T-helper 17 cell (primary cell): ENCODE results near the gene RALGAPA2. TPM values are rescaled to one million over a fixed set of nuclear protein-coding genes. Genes with fewer than 3 reads are reported as not detected.

ENCODE experiments used
- ATAC-seq: fragments of 150-1000 bp; cut with Tn5 transposase; 2 replicates; pipeline ENCODE4 v1.10.0; 2021; ENCODE audit warnings: mild to moderate bottlenecking, moderate library complexity
- DNase-seq, 3 donors: peaks; one replicate each; pipeline versions ENCODE4 v3.0.0 to v3.0.0-alpha.2; 2020 to 2021
- H3K9me3 ChIP-seq: one replicate; pipeline ENCODE4 v1.7.0; 2013; ENCODE audit warnings: low read length, mild to moderate bottlenecking; ENCODE audit not compliant: control insufficient read depth, poor library complexity, severe bottlenecking
- H3K27ac Mint-ChIP-seq: one replicate; pipeline ENCODE4 v1.8.0; 2022; ENCODE audit warnings: mild to moderate bottlenecking, moderate library complexity, mixed read lengths
- H3K27me3 Mint-ChIP-seq: one replicate; pipeline ENCODE4 v1.8.0; 2022; ENCODE audit warnings: mixed read lengths
- H3K36me3 Mint-ChIP-seq: one replicate; pipeline ENCODE4 v1.8.0; 2022; ENCODE audit warnings: low read depth, mixed read lengths
- H3K4me1 Mint-ChIP-seq: one replicate; pipeline ENCODE4 v1.8.0; 2022; ENCODE audit warnings: mild to moderate bottlenecking, mixed read lengths
- H3K4me3 Mint-ChIP-seq: one replicate; pipeline ENCODE4 v1.8.0; 2022; ENCODE audit warnings: mild to moderate bottlenecking, moderate library complexity, mixed read lengths
- total RNA-seq, 4 donors: library from RNA in 2 of 4; stranded (reverse) in 2 of 4; gene quantifications; one replicate each; pipeline ENCODE4 v1.2.3 and lab custom pipeline; 2022 to 2026

RALGAPA2 gene
- total RNA-seq, 2 donors from 2014 or later = 27.8 to 29.5 TPM

DNA sequence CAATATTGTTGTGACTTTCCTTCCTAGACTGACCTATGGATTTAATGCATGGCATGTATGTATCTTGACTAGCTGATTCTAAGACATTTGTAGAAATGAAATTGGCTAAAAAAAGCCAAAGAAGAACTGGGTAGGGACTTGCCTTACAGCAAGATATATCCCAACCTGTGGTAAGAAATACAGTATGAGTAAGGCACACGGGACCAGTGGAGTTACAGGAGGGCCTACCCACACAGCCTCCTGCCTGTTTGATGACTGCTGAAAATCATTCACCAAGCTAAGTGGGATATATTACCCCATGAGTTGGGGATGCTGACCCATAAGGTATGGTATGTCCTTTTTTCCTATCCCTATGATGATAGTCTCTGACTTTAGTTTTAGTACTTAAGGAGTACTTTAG is 232.3 kb downstream of the RALGAPA2 start:
- no peaks in the 10 kb centered on the region for H3K9me3 ChIP-seq
- no peaks in the 10 kb centered on the region for H3K27me3 Mint-ChIP-seq
- DNase-seq (no peak), ATAC-seq (no peak)
- peaks cover 12% of the 10 kb centered on the region for H3K36me3 Mint-ChIP-seq
- peaks cover 5% of the 10 kb centered on the region for H3K4me1 Mint-ChIP-seq
- H3K4me3 Mint-ChIP-seq = no peak overlapping the region
- H3K27ac Mint-ChIP-seq = no peak overlapping the region

DNA sequence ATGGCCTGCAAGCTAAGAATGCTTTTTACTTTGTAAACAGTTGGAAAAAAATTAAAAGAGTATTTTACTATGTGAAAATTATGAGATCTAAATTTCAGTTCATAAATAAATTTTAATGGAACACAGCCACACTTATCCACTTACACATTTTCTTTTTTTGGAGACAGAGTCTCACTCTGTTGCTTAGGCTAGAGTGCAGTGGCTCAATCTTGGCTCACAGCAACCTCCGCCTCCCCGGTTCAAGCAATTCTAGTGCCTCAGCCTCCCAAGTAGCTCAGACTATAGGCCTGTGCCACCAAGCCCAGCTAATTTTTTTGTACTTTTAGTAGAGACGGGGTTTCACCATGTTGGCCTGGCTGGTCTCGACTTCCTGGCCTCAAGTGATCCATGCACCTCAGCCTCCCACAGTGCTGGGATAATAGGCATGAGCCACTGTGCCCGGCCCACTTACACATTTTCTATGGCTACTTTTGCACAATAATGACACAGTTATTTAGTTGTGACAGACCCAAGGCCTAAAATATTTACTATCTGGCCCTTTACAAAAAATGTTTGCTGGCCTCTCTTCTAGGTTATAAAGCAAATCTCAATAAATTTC is 234.9 kb downstream of the RALGAPA2 start:
- H3K4me1 Mint-ChIP-seq = peaks cover 7% of the 10 kb centered on the region
- peaks cover 13% of the 10 kb centered on the region for H3K36me3 Mint-ChIP-seq
- ATAC-seq (no peak), DNase-seq (no peak)
- no peak overlapping the region for H3K4me3 Mint-ChIP-seq
- H3K9me3 ChIP-seq = no peaks in the 10 kb centered on the region
- no peak overlapping the region for H3K27ac Mint-ChIP-seq
- no peaks in the 10 kb centered on the region for H3K27me3 Mint-ChIP-seq

DNA sequence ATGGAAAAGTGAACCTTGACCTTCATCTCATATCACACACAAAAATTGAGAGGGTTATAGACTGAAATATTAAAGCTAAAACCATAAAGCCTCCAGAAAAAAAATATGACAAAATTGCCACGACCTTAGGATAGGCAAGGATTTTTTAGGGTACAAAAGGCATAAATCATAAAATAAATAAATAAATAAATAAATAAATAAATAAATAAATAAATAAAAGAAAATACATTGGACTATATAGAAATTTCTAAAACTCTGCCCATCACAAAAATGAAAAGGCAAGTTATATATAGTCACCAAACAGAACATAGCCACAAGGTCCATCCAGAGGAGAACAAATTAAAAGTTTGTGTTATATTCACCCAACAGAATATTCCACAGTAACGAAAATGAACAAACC is 235.9 kb downstream of the RALGAPA2 start:
- peaks cover 4% of the 10 kb centered on the region for H3K4me1 Mint-ChIP-seq
- DNase-seq (no peak), ATAC-seq (no peak)
- no peaks in the 10 kb centered on the region for H3K27me3 Mint-ChIP-seq
- no peaks in the 10 kb centered on the region for H3K9me3 ChIP-seq
- H3K36me3 Mint-ChIP-seq = peaks cover 14% of the 10 kb centered on the region
- no peak overlapping the region for H3K27ac Mint-ChIP-seq
- H3K4me3 Mint-ChIP-seq = no peak overlapping the region

DNA sequence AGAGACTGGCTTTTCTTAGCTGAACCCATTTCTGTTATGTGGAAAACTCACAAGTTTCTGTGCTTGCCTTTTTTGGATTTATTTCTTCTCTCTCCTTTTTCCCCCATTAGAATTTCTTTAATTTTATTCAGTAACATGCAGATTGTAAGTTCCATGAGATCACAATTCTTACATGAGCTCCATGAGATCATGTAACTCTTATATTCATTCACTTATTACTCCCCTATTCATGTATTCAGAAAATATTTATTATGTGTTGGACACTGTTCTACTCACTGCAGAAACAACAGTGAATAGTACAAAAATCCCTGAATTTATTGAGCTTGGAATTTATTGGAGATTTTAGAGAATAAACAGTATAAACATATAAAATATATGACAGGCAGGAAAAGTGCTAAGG is 238.8 kb downstream of the RALGAPA2 start:
- Mint-ChIP-seq H3K27me3 (no peaks in the 10 kb centered on the region), H3K4me3 (no peak overlapping the region), H3K27ac (no peak overlapping the region), H3K4me1 (peaks cover 4% of the 10 kb centered on the region), H3K36me3 (peaks cover 14% of the 10 kb centered on the region)
- no peaks in the 10 kb centered on the region for H3K9me3 ChIP-seq
- DNase-seq (no peak), ATAC-seq (no peak)

DNA sequence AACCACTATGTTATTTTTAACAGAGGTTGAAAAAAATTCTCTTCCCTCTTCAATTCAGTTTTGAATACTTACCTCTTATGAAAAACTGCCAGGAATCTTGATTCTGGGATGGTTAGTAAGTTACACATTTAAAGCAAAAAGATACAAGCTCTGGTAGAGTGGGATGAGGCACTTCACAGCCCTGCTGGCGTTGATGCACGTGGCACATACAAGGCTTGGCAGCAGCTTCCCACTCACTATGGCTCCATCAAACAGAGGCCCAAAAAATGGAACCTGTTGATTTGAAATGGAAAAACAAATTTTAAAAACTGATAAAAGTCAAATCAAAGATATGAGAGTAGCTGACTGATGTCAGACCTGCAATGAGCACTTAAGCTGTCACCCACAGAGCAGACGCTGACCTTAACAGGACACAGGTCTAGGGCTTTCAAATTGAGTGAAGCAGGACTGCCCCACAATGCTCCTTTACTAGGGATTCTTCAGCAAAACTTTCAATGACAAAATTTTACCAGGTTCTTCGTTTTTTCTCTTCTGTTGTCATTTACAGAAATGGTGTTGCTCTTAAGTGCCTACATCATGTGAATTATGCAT is 239.7 kb downstream of the RALGAPA2 start:
- Mint-ChIP-seq H3K36me3 (peaks cover 16% of the 10 kb centered on the region), H3K4me1 (peaks cover 6% of the 10 kb centered on the region)
- no peak for ATAC-seq

DNA sequence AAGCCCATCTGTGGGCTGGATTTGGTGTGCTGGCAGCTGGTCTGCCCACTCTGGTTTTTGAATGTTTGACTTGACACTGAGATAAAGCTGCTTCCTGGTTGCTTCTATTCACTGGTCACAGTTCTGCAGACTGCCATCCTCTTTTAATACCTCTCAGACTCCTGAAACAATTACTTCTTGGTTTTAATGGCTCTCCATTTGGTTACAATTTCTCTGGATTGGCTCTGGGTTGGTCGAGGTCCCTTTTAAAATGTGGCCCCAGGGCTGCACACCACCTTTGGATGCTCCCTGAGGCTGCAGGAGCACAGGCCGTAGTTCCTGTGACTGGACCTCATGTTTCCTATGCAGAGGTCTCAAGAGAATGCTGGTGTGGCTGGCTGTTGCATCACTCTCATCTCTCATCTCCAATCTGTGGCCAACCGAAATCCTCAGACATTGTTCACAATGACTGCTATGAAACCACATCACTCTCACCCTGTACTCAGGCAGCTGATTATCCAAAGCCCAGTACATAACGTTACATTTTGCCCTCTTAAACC is 246.0 kb downstream of the RALGAPA2 start:
- Mint-ChIP-seq H3K4me1 (peaks cover 5% of the 10 kb centered on the region), H3K27ac (no peak overlapping the region), H3K27me3 (no peaks in the 10 kb centered on the region), H3K4me3 (no peak overlapping the region), H3K36me3 (peaks cover 9% of the 10 kb centered on the region)
- no peaks in the 10 kb centered on the region for H3K9me3 ChIP-seq
- ATAC-seq (no peak), DNase-seq (no peak)

More for the DNA sequence above, 239.7 kb downstream of the RALGAPA2 start:
- no peak overlapping the region for H3K4me3 Mint-ChIP-seq
- no peaks in the 10 kb centered on the region for H3K9me3 ChIP-seq
- no peak overlapping the region for H3K27ac Mint-ChIP-seq
- no peak for DNase-seq
- H3K27me3 Mint-ChIP-seq = no peaks in the 10 kb centered on the region

DNA sequence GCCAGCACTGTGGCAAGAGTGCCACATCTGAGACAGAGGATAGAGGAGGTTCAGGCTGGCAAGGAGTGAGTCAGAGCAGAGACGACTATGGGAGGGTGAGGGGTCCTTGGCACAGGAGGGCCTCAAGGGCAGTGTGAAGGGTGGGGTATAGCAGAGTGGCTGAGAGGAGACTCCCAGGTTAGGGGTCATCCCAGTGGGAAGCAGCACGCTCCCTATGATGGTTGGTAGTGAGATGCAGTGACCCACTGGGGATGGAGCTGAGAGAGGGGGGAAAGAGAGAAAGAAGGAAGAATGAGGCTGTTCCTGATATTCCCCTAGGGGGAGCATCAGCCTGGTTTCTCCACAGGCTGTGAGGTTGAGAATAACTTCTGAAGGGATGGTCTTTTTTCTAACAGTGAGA is 247.2 kb downstream of the RALGAPA2 start:
- ATAC-seq = no peak
- Mint-ChIP-seq H3K27me3 (no peaks in the 10 kb centered on the region), H3K4me1 (peaks cover 5% of the 10 kb centered on the region), H3K36me3 (peaks cover 9% of the 10 kb centered on the region), H3K27ac (peak overlapping the region; percentile 19), H3K4me3 (no peak overlapping the region)
- H3K9me3 ChIP-seq = no peaks in the 10 kb centered on the region
- no peak for DNase-seq

DNA sequence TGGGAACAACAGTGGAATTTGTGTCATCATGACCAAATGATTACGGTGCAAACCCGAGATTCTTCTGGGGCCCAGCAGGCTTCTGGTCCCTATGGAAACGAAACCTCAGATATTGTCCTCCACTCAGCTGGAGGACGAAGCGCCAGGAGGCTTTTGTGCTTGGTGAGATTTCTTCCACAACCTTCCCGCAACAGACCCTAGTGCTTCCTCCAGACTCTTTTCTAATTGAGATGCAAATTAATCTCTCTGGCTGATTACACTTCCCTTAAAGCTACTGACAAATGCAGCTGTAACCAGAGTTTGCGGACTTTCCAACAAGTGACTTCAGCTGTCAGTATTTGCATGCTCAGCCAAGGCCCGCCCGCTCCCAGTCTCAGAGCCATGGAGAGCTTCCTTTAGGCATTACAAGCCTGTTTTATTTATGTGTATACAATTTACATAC is 248.5 kb downstream of the RALGAPA2 start:
- peaks cover 7% of the 10 kb centered on the region for H3K36me3 Mint-ChIP-seq
- no peaks in the 10 kb centered on the region for H3K9me3 ChIP-seq
- no peak overlapping the region for H3K27ac Mint-ChIP-seq
- no peak for ATAC-seq
- H3K4me1 Mint-ChIP-seq = peaks cover 5% of the 10 kb centered on the region
- H3K4me3 Mint-ChIP-seq = no peak overlapping the region
- no peak for DNase-seq
- H3K27me3 Mint-ChIP-seq = no peaks in the 10 kb centered on the region

DNA sequence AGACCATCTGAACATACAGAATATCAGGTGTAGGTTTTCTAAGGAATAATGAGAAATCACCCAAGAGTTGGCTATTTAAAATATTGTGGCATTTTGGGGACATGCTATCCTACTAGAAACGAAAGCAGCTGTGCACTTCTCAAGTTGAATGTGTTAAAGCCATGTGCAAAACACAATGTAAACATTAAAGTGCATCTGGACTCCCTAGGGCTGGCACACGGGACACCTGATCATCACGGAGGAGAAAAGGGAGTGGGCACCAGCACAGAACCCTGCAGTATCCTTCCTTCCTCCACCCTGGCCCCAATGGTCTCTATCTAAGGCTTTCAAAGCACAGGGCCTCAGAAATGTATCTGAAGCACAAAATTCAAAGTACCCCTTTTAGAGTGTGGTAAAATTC is 250.3 kb downstream of the RALGAPA2 start:
- no peaks in the 10 kb centered on the region for H3K27me3 Mint-ChIP-seq
- peaks cover 3% of the 10 kb centered on the region for H3K36me3 Mint-ChIP-seq
- no peak for DNase-seq
- no peak overlapping the region for H3K27ac Mint-ChIP-seq
- no peak for ATAC-seq
- H3K4me3 Mint-ChIP-seq = no peak overlapping the region
- H3K9me3 ChIP-seq = no peaks in the 10 kb centered on the region
- H3K4me1 Mint-ChIP-seq = peaks cover 5% of the 10 kb centered on the region

DNA sequence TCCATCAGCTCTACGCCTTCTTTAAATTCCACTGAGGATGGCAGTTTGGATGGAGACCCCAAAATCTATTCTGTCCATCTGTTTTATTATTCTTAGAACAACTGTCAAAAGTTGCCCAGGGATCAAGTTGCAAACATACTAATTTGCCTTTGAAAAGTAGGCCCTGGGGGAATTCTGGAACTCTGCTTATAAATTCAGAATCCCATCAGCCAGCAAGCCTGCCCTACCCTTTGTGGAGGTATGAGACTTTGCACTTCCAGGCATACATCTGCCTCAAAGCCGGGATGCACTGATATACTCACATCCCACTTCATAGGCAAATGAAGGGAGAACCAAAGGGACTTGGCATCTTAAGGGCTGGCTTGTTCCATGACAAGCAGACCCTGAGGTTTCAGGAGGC is 250.9 kb downstream of the RALGAPA2 start:
- no peak overlapping the region for H3K4me3 Mint-ChIP-seq
- DNase-seq (no peak), ATAC-seq (no peak)
- H3K36me3 Mint-ChIP-seq = peaks cover 2% of the 10 kb centered on the region
- H3K4me1 Mint-ChIP-seq = peaks cover 5% of the 10 kb centered on the region
- H3K27ac Mint-ChIP-seq = no peak overlapping the region
- no peaks in the 10 kb centered on the region for H3K9me3 ChIP-seq
- no peaks in the 10 kb centered on the region for H3K27me3 Mint-ChIP-seq

DNA sequence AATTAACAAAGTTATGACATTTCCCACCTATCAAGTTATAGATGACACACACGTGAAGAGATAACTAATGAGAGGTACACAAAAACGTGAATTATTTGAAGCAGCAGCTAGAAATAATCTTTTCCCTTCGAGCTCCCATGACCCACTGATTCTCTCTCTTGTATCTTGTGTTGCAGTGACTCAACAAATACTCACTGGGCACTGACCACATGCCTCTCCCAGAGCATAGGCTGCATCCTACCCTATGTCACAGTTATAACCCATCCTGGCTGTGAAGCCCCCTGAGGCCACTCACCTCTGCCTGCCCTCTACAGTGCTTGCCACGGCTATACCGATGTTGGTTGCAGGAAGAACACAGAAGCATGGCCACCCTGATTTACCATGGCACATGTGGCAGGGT is 252.7 kb downstream of the RALGAPA2 start:
- peaks cover 3% of the 10 kb centered on the region for H3K4me1 Mint-ChIP-seq
- H3K4me3 Mint-ChIP-seq = no peak overlapping the region
- ATAC-seq = no peak
- no peak for DNase-seq
- H3K36me3 Mint-ChIP-seq = no peaks in the 10 kb centered on the region
- no peaks in the 10 kb centered on the region for H3K9me3 ChIP-seq
- no peaks in the 10 kb centered on the region for H3K27me3 Mint-ChIP-seq
- H3K27ac Mint-ChIP-seq = no peak overlapping the region

DNA sequence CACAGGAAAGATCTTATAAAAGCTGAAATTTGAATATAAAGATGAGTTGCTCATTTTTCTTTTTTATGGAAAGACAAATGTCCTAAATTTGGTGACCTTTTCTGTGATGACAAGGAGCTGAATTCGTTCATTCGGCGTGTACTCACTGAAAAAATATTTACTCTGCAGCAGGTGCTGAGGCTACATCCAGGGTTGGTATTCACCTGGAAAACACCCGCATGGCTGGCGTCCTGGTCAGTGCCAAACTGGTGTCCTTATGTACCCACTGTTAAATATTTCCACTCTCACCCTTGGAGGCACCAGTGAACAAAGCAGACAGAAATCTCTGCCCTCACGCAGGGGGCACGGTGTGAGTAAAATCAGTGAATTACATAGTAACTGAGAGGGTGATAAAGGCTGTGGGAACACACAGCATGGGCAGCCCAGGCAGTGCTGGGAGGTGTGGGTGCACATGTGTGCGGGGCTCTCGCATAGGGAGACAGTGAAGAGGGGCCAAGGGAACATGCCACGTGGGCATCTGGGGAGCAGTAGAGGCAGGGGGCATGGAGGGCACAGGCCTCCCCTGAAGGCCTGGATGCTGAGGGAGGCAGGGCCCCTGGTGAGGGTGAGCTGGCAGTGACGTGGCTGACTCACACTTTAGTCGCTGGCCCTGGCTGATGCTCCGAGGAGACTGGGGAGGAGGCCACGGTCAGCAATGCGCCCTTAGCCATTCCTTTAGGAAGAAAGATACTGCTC is 254.9 kb downstream of the RALGAPA2 start:
- Mint-ChIP-seq H3K27ac (peak overlapping the region; percentile 47), H3K36me3 (no peaks in the 10 kb centered on the region), H3K27me3 (no peaks in the 10 kb centered on the region), H3K4me1 (peaks cover 14% of the 10 kb centered on the region), H3K4me3 (no peak overlapping the region)
- H3K9me3 ChIP-seq = no peaks in the 10 kb centered on the region
- DNase-seq (no peak), ATAC-seq (no peak)

DNA sequence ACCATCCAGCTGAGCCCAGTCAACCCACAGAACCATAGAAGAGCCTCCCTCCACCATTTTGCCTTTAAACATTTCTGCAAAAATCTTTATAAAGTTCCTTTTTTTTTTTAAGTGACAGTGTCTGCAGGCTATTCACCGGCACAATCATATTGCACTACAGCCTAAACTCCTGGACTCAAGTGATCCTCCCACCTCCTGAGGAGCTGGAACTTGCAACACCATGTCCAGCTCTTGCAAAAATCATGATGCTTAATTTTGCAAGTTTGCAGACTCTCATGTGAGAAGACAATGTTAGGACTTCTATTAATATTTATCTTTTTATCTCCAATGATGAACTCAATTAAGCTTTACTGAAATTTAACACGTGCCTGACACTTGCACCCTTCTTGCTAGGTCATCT is 255.7 kb downstream of the RALGAPA2 start:
- no peaks in the 10 kb centered on the region for H3K9me3 ChIP-seq
- Mint-ChIP-seq H3K4me3 (no peak overlapping the region), H3K4me1 (peaks cover 17% of the 10 kb centered on the region), H3K27ac (no peak overlapping the region), H3K27me3 (no peaks in the 10 kb centered on the region), H3K36me3 (no peaks in the 10 kb centered on the region)
- no peak for ATAC-seq
- no peak for DNase-seq
